Panc1 (cell line): ENCODE results near the gene MAPK10. TPM values are rescaled to one million over a fixed set of nuclear protein-coding genes. Genes with fewer than 3 reads are reported as not detected.
A peak's percentile ranks its signal among the peaks of the same experiment; 100 is the strongest.

ENCODE experiments used
- ATAC-seq: fragments of 200-7000 bp; cut with Tn5 transposase; 2 replicates; pipeline ENCODE4 v1.9.1; 2020; ENCODE audit warnings: mild to moderate bottlenecking, moderate library complexity
- BruUV-seq: library from RNA; stranded (reverse); fragments of 400-500 nt; replicated peaks from 2 replicates; lab custom pipeline; 2021; lab: Mats Ljungman, UMichigan
- CTCF ChIA-PET: fragments of 300-600 bp; sonication (Branson Sonifier 250); formaldehyde crosslinking; loops from one replicate; lab custom pipeline; 2022; ENCODE audit warnings: antibody characterized with exemption; lab: Charles Lee
- POLR2A ChIA-PET: fragments of 300-600 bp; sonication (Branson Sonifier 250); formaldehyde crosslinking; loops from one replicate; lab custom pipeline; 2022; ENCODE audit warnings: antibody characterized with exemption; lab: Charles Lee
- DNase-seq: peaks from one replicate; pipeline ENCODE4 v3.0.0-alpha.2; 2010; ENCODE audit warnings: low read depth, low spot score
- H3K27ac ChIP-seq: 2 replicates; pipeline ENCODE4 v1.5.1; 2011; ENCODE audit warnings: mild to moderate bottlenecking, low read length, inconsistent platforms
- H3K27me3 ChIP-seq: fragments of 200-500 bp; sonication (Bioruptor generic); 2 replicates; pipeline ENCODE4 v1.6.0; 2014; ENCODE audit warnings: low read length, inconsistent platforms; ENCODE audit not compliant: control insufficient read depth, insufficient read depth
- H3K36me3 ChIP-seq: fragments of 200-500 bp; sonication (Bioruptor generic); 2 replicates; pipeline ENCODE4 v1.5.1; 2014; ENCODE audit warnings: inconsistent platforms, mild to moderate bottlenecking, low read length, moderate library complexity; ENCODE audit not compliant: control insufficient read depth, insufficient read depth
- H3K4me1 ChIP-seq: 2 replicates; pipeline ENCODE4 v1.5.1; 2011; ENCODE audit warnings: inconsistent platforms, mild to moderate bottlenecking, low read length, moderate library complexity; ENCODE audit not compliant: control insufficient read depth, insufficient read depth
- H3K4me3 ChIP-seq, 2 experiments: 2 replicates each; pipeline ENCODE4 v1.5.1; 2011 to 2012; ENCODE audit warnings: low read depth in 2 of 2, low read length in 2 of 2, mild to moderate bottlenecking in 2 of 2, inconsistent platforms in 1 of 2, moderate library complexity in 1 of 2
- H3K9me3 ChIP-seq: fragments of 200-500 bp; sonication (Bioruptor generic); 2 replicates; pipeline ENCODE4 v1.5.1; 2014; ENCODE audit warnings: low read depth, mild to moderate bottlenecking, inconsistent platforms, low read length, moderate library complexity; ENCODE audit not compliant: control insufficient read depth, insufficient read depth
- CTCF ChIP-seq: fragments of 450-650 bp; IDR thresholded peaks from 2 replicates; pipeline ENCODE4 v1.5.1; 2017; ENCODE audit warnings: mild to moderate bottlenecking
- POLR2AphosphoS5 ChIP-seq: IDR thresholded peaks from 2 replicates; pipeline ENCODE4 v1.6.1; 2012; ENCODE audit warnings: mild to moderate bottlenecking, low read depth, low read length, moderate library complexity
- REST ChIP-seq, 2 experiments: IDR thresholded peaks; 2 replicates each; pipeline ENCODE4 v1.6.1; 2011 to 2012; ENCODE audit warnings: low read depth in 2 of 2, control low read depth in 1 of 2, low read length in 1 of 2, mild to moderate bottlenecking in 1 of 2, moderate library complexity in 1 of 2; ENCODE audit not compliant: insufficient read depth in 1 of 2
- SIN3A ChIP-seq: IDR thresholded peaks from 2 replicates; pipeline ENCODE4 v1.6.1; 2012; ENCODE audit warnings: low read depth, mild to moderate bottlenecking, low read length, moderate library complexity, borderline replicate concordance; ENCODE audit not compliant: insufficient read depth
- TCF7L2 ChIP-seq: IDR thresholded peaks from 2 replicates; pipeline ENCODE4 v1.6.1; 2011; ENCODE audit warnings: mild to moderate bottlenecking, low read depth, low read length, inconsistent platforms
- in situ Hi-C: cut with HindIII; loops from 2 replicates; pipeline ENCODE4 v1.10.0; 2016; ENCODE audit warnings: low sequenced_read_pairs, low pct_unique_long_range_greater_than_20kb
- intact Hi-C: fragments of 100-400 bp; cut with micrococcal nuclease; formaldehyde crosslinking; loops from one replicate; pipeline ENCODE4 v1.10.0; 2022; ENCODE audit not compliant: unreplicated experiment
- total RNA-seq: library from RNA; stranded (reverse); gene quantifications from one replicate; pipeline ENCODE4 v1.2.1, GENCODE V29; 2021; ENCODE audit not compliant: unreplicated experiment

MAPK10 gene
- total RNA-seq, 1 experiment from 2014 or later = 0.85 TPM

GRCh38 chr4:86043755-86044592 lies 315.9 kb downstream of the MAPK10 start:
- H3K9me3 ChIP-seq = no peaks in the 10 kb centered on the region
- DNase-seq (no peak), ATAC-seq (peak; percentile 63; the same call in 1 of the 2 replicates)
- H3K4me3 ChIP-seq = no peak overlapping the region
- TF ChIP-seq CTCF (peak; percentile 66), SIN3A (no peak), REST (IDR thresholded peaks at IDR 0.05; ENCODE audit: insufficient read depth in 1 of 2, low read depth in 2 of 2, low read length in 1 of 2) (no peak), TCF7L2 (no peak), POLR2AphosphoS5 (no peak)
- H3K27ac ChIP-seq = no peak overlapping the region
- BruUV-seq = no TSS peak
- ChIA-PET POLR2A (no interaction called here), CTCF (no interaction called here)
- in situ Hi-C loops = no loop called here
- H3K4me1 ChIP-seq = no peaks in the 10 kb centered on the region
- H3K36me3 ChIP-seq = no peaks in the 10 kb centered on the region
- intact Hi-C loops = loop anchor here (2.0 kb wide), 1 partner anchor 247 kb away; no protein-coding TSS in a partner anchor
- no peaks in the 10 kb centered on the region; the same call in 1 of the 2 replicates for H3K27me3 ChIP-seq

GRCh38 chr4:86038037-86038436 lies 321.8 kb downstream of the MAPK10 start:
- BruUV-seq = no TSS peak
- DNase-seq (no peak), ATAC-seq (no peak)
- Histone ChIP-seq H3K27ac (no peak overlapping the region), H3K9me3 (no peaks in the 10 kb centered on the region), H3K4me1 (no peaks in the 10 kb centered on the region), H3K36me3 (no peaks in the 10 kb centered on the region), H3K4me3 (no peak overlapping the region), H3K27me3 (no peaks in the 10 kb centered on the region)
- CTCF ChIA-PET = no interaction called here
- in situ Hi-C loops (no loop called here), intact Hi-C loops (no loop called here)
- POLR2A ChIA-PET = no interaction called here
- no peak for TF ChIP-seq CTCF
- no peak for TF ChIP-seq POLR2AphosphoS5
- TF ChIP-seq SIN3A = no peak
- TF ChIP-seq REST (IDR thresholded peaks at IDR 0.05; ENCODE audit: insufficient read depth in 1 of 2, low read depth in 2 of 2, low read length in 1 of 2) = no peak
- no peak for TF ChIP-seq TCF7L2
